Naive thymus-derived CD4-positive, alpha-beta T cell (primary cell): ENCODE results near the gene TVP23A. TPM values are rescaled to one million over a fixed set of nuclear protein-coding genes. Genes with fewer than 3 reads are reported as not detected.
A peak's percentile ranks its signal among the peaks of the same experiment; 100 is the strongest.

ENCODE experiments used
- ATAC-seq: fragments of 150-1000 bp; cut with Tn5 transposase; 2 replicates; pipeline ENCODE4 v1.10.0; 2021; ENCODE audit warnings: mild to moderate bottlenecking, moderate library complexity
- CTCF ChIA-PET: fragments of 350-600 bp; sonication (Branson Sonifier 250); formaldehyde crosslinking; loops from one replicate; lab custom pipeline; 2021; ENCODE audit warnings: antibody characterized with exemption; lab: Charles Lee
- POLR2A ChIA-PET: fragments of 350-600 bp; sonication (Branson Sonifier 250); formaldehyde crosslinking; loops from one replicate; lab custom pipeline; 2021; ENCODE audit warnings: antibody characterized with exemption, inconsistent platforms; lab: Charles Lee
- DNase-seq, 9 donors: peaks; one replicate each; pipeline versions ENCODE4 v3.0.0 to v3.0.0-alpha.2; 2020 to 2022; ENCODE audit warnings: mixed read lengths in 1 of 9
- H3K27ac ChIP-seq: one replicate; pipeline ENCODE4 v1.7.0; 2013; ENCODE audit warnings: mild to moderate bottlenecking, low read depth, low read length, moderate library complexity
- H3K27me3 ChIP-seq, 2 donors: one replicate each; pipeline ENCODE4 v1.7.0; 2013; ENCODE audit warnings: low read length in 2 of 2, mild to moderate bottlenecking in 2 of 2, moderate library complexity in 2 of 2; ENCODE audit not compliant: control insufficient read depth in 2 of 2, insufficient read depth in 2 of 2
- H3K36me3 ChIP-seq, 3 experiments: 1 replicate in 2 of 3; 2 replicates in 1 of 3; pipeline ENCODE4 v1.7.0; 2013; ENCODE audit warnings: low read length in 3 of 3, mild to moderate bottlenecking in 3 of 3, moderate library complexity in 1 of 3; ENCODE audit not compliant: insufficient read depth in 3 of 3, control insufficient read depth in 2 of 3
- H3K4me1 ChIP-seq, 2 donors: one replicate each; pipeline ENCODE4 v1.7.0; 2013; ENCODE audit warnings: low read length in 2 of 2, mild to moderate bottlenecking in 2 of 2, moderate library complexity in 1 of 2; ENCODE audit not compliant: control insufficient read depth in 2 of 2, insufficient read depth in 2 of 2
- H3K4me3 ChIP-seq: 2 replicates; pipeline ENCODE4 v1.7.0; 2013; ENCODE audit warnings: mild to moderate bottlenecking, low read length
- H3K9me3 ChIP-seq, 3 experiments: 1 replicate in 2 of 3; 2 replicates in 1 of 3; pipeline ENCODE4 v1.7.0; 2013; ENCODE audit warnings: low read length in 3 of 3; ENCODE audit not compliant: control insufficient read depth in 2 of 3
- H3K27ac Mint-ChIP-seq, 9 donors: one replicate each; pipeline ENCODE4 v1.8.0; 2020 to 2022; ENCODE audit warnings: mixed read lengths in 9 of 9, mild to moderate bottlenecking in 8 of 9, moderate library complexity in 5 of 9, inconsistent platforms in 2 of 9
- H3K27me3 Mint-ChIP-seq, 5 donors: one replicate each; pipeline ENCODE4 v1.8.0; 2021 to 2022; ENCODE audit warnings: mixed read lengths in 5 of 5, mild to moderate bottlenecking in 1 of 5
- H3K36me3 Mint-ChIP-seq, 5 donors: one replicate each; pipeline ENCODE4 v1.8.0; 2020 to 2022; ENCODE audit warnings: mixed read lengths in 5 of 5, mild to moderate bottlenecking in 3 of 5, inconsistent platforms in 1 of 5
- H3K4me1 Mint-ChIP-seq, 7 donors: one replicate each; pipeline ENCODE4 v1.8.0; 2020 to 2022; ENCODE audit warnings: mixed read lengths in 7 of 7, mild to moderate bottlenecking in 3 of 7, inconsistent platforms in 1 of 7
- H3K4me3 Mint-ChIP-seq, 10 donors: one replicate each; pipeline ENCODE4 v1.8.0; 2020 to 2022; ENCODE audit warnings: mild to moderate bottlenecking in 10 of 10, mixed read lengths in 10 of 10, moderate library complexity in 6 of 10, inconsistent platforms in 2 of 10
- H3K9me3 Mint-ChIP-seq, 11 donors: one replicate each; pipeline ENCODE4 v1.8.0; 2020 to 2022; ENCODE audit warnings: mixed read lengths in 11 of 11, mild to moderate bottlenecking in 4 of 11, inconsistent platforms in 1 of 11, moderate library complexity in 1 of 11
- intact Hi-C, 2 donors: fragments of 100-400 bp; cut with micrococcal nuclease; formaldehyde crosslinking; loops; one replicate each; pipeline ENCODE4 v1.15.1; 2023
- polyA plus RNA-seq, 2 donors: library from polyadenylated mRNA; unstranded; fragments of 300-500 nt; fragmentation: Illumina TruSeq; gene quantifications; one replicate each; pipeline ENCODE4 v1.2.3, GENCODE V29; 2021
- total RNA-seq, 6 experiments: library from RNA in 5 of 6; stranded (reverse) in 5 of 6; gene quantifications; 1 replicate in 5 of 6; 2 replicates in 1 of 6; pipeline ENCODE4 v1.2.3 and lab custom pipeline; 2021 to 2026

Gene TVP23A
- total and polyA plus RNA-seq, 7 experiments from 2014 or later = 0.10 to 0.17 (median 0.15) TPM; not detected in 4

- no peaks in the 10 kb centered on the region for H3K27me3 Mint-ChIP-seq
- H3K36me3 ChIP-seq = peaks cover 31 to 95% (median 34%) of the 10 kb centered on the region in 3 experiments
- peaks cover 22 to 65% (median 31%) of the 10 kb centered on the region in 5 donors for H3K36me3 Mint-ChIP-seq
- no peaks in the 10 kb centered on the region for H3K27me3 ChIP-seq
- ChIA-PET CTCF (interaction anchor here (0.8 kb wide), 1 partner anchor 20 kb away, joined by 3 read pairs; no protein-coding TSS in a partner anchor), POLR2A (no interaction called here)
- peak overlapping the region in 1 of 9 donors; percentile 10 for H3K27ac Mint-ChIP-seq
- H3K4me3 Mint-ChIP-seq = no peak overlapping the region
- no peaks in the 10 kb centered on the region for H3K9me3 Mint-ChIP-seq
- H3K4me3 ChIP-seq = no peak overlapping the region
- H3K9me3 ChIP-seq = no peaks in the 10 kb centered on the region
- H3K27ac ChIP-seq = no peak overlapping the region
- no peaks in the 10 kb centered on the region for H3K4me1 ChIP-seq
- intact Hi-C loops = no loop called here
- peaks cover 0 to 12% (median 0%) of the 10 kb centered on the region in 7 donors for H3K4me1 Mint-ChIP-seq
- no peak for ATAC-seq
- DNase-seq = no peak
Measured at GRCh38 chr16:10756574-10756973, 62.0 kb downstream of the TVP23A start.

- H3K4me3 Mint-ChIP-seq = no peak overlapping the region
- POLR2A ChIA-PET = no interaction called here
- Histone ChIP-seq H3K27ac (no peak overlapping the region), H3K36me3 (peaks cover 19 to 92% (median 26%) of the 10 kb centered on the region in 3 experiments), H3K4me3 (no peak overlapping the region), H3K4me1 (no peaks in the 10 kb centered on the region), H3K9me3 (no peaks in the 10 kb centered on the region), H3K27me3 (no peaks in the 10 kb centered on the region)
- DNase-seq (no peak), ATAC-seq (no peak)
- no peaks in the 10 kb centered on the region for H3K9me3 Mint-ChIP-seq
- CTCF ChIA-PET = no interaction called here
- no peak overlapping the region for H3K27ac Mint-ChIP-seq
- peaks cover 14 to 58% (median 26%) of the 10 kb centered on the region in 5 donors for H3K36me3 Mint-ChIP-seq
- intact Hi-C loops = no loop called here
- H3K4me1 Mint-ChIP-seq = peaks cover 0 to 20% (median 6%) of the 10 kb centered on the region in 7 donors
- H3K27me3 Mint-ChIP-seq = no peaks in the 10 kb centered on the region
Measured at GRCh38 chr16:10754941-10755340, 63.7 kb downstream of the TVP23A start.

DNA sequence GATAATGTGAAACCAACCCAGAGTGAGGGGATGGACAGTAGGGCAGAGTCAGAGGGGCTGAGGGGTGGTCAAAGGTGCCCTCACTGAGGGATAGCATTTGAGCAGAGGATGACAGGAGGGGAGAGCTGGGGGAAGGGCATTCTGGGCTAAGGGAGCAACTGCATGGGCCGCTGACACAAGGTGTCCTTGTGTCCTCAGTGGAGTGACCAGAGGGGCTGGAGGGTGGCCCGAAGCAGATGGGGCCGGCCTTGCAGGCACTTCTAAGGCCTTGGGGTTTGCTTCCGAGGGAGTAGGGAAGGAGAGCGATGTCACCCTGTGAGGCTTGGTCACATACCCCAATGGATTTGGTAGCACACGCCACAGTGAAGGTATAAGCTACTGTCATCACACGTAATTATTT is 64.9 kb downstream of the TVP23A start:
- no peaks in the 10 kb centered on the region for H3K9me3 ChIP-seq
- Mint-ChIP-seq H3K27me3 (no peaks in the 10 kb centered on the region), H3K4me3 (no peak overlapping the region), H3K36me3 (peaks cover 9 to 55% (median 26%) of the 10 kb centered on the region in 5 donors), H3K4me1 (peaks cover 10 to 29% (median 13%) of the 10 kb centered on the region in 7 donors), H3K27ac (peak overlapping the region in 1 of 9 donors; percentile 38), H3K9me3 (no peaks in the 10 kb centered on the region)
- no peaks in the 10 kb centered on the region for H3K4me1 ChIP-seq
- ATAC-seq (no peak), DNase-seq (no peak)
- no peak overlapping the region for H3K27ac ChIP-seq
- CTCF ChIA-PET = no interaction called here
- no peak overlapping the region for H3K4me3 ChIP-seq
- no peaks in the 10 kb centered on the region for H3K27me3 ChIP-seq
- POLR2A ChIA-PET = no interaction called here
- intact Hi-C loops = no loop called here
- peaks cover 15 to 92% (median 16%) of the 10 kb centered on the region in 3 experiments for H3K36me3 ChIP-seq

- Mint-ChIP-seq H3K9me3 (no peaks in the 10 kb centered on the region), H3K27me3 (no peaks in the 10 kb centered on the region), H3K36me3 (peaks cover 14 to 57% (median 26%) of the 10 kb centered on the region in 5 donors), H3K4me3 (no peak overlapping the region), H3K27ac (peak overlapping the region in 2 of 9 donors; percentile 2 to 32), H3K4me1 (peaks cover 10 to 32% (median 13%) of the 10 kb centered on the region in 7 donors)
- no peaks in the 10 kb centered on the region for H3K9me3 ChIP-seq
- H3K4me1 ChIP-seq = no peaks in the 10 kb centered on the region
- H3K36me3 ChIP-seq = peaks cover 8 to 92% (median 10%) of the 10 kb centered on the region in 3 experiments
- intact Hi-C loops = no loop called here
- DNase-seq (no peak), ATAC-seq (peak; percentile 80)
- H3K27ac ChIP-seq = no peak overlapping the region
- no peaks in the 10 kb centered on the region for H3K27me3 ChIP-seq
- ChIA-PET CTCF (interaction anchor here (0.6 kb wide), 1 partner anchor 12 kb away, joined by 5 read pairs; no protein-coding TSS in a partner anchor), POLR2A (interaction anchor here (0.6 kb wide), 1 partner anchor 9 kb away, joined by 8 read pairs; no protein-coding TSS in a partner anchor)
- no peak overlapping the region for H3K4me3 ChIP-seq
Measured at GRCh38 chr16:10752843-10753523, 65.6 kb downstream of the TVP23A start.

- H3K36me3 Mint-ChIP-seq = peaks cover 9 to 56% (median 21%) of the 10 kb centered on the region in 5 donors
- H3K4me3 ChIP-seq = no peak overlapping the region
- ChIA-PET CTCF (no interaction called here), POLR2A (no interaction called here)
- peaks cover 10 to 32% (median 13%) of the 10 kb centered on the region in 7 donors for H3K4me1 Mint-ChIP-seq
- H3K36me3 ChIP-seq = peaks cover 0 to 89% (median 11%) of the 10 kb centered on the region in 3 experiments
- no peak overlapping the region for H3K4me3 Mint-ChIP-seq
- H3K9me3 Mint-ChIP-seq = no peaks in the 10 kb centered on the region
- ATAC-seq (no peak), DNase-seq (no peak)
- no peaks in the 10 kb centered on the region for H3K4me1 ChIP-seq
- no peaks in the 10 kb centered on the region for H3K9me3 ChIP-seq
- intact Hi-C loops = no loop called here
- H3K27me3 Mint-ChIP-seq = no peaks in the 10 kb centered on the region
- H3K27ac ChIP-seq = no peak overlapping the region
- H3K27ac Mint-ChIP-seq = peak overlapping the region in 1 of 9 donors; percentile 52
- no peaks in the 10 kb centered on the region for H3K27me3 ChIP-seq
Measured at GRCh38 chr16:10751291-10751697, 67.3 kb downstream of the TVP23A start.

- no peak overlapping the region for H3K4me3 Mint-ChIP-seq
- peaks cover 12 to 34% (median 15%) of the 10 kb centered on the region in 7 donors for H3K4me1 Mint-ChIP-seq
- no peak for ATAC-seq
- H3K9me3 Mint-ChIP-seq = no peaks in the 10 kb centered on the region
- Histone ChIP-seq H3K27me3 (no peaks in the 10 kb centered on the region), H3K4me3 (no peak overlapping the region), H3K36me3 (peaks cover 0 to 84% (median 11%) of the 10 kb centered on the region in 3 experiments), H3K9me3 (no peaks in the 10 kb centered on the region), H3K27ac (no peak overlapping the region), H3K4me1 (no peaks in the 10 kb centered on the region)
- H3K27me3 Mint-ChIP-seq = no peaks in the 10 kb centered on the region
- no peak for DNase-seq
- peaks cover 7 to 58% (median 20%) of the 10 kb centered on the region in 5 donors for H3K36me3 Mint-ChIP-seq
- ChIA-PET CTCF (no interaction called here), POLR2A (no interaction called here)
- intact Hi-C loops = no loop called here
- no peak overlapping the region for H3K27ac Mint-ChIP-seq
Measured at GRCh38 chr16:10750793-10751192, 67.8 kb downstream of the TVP23A start.
